PC-9 (cell line): ENCODE results near the gene TTC7B.

Source experiments
- CTCF ChIP-seq: fragments of 200-600 bp; sonication (generic); conservative IDR thresholded peaks from 2 replicates; pipeline ENCODE4 v1.6.1; 2017; ENCODE audit warnings: mixed run types, antibody characterized with exemption, mild to moderate bottlenecking, moderate library complexity
- EZH2 ChIP-seq: fragments of 200-600 bp; sonication (generic); IDR thresholded peaks from 2 replicates; pipeline ENCODE4 v1.8.0; 2017; ENCODE audit warnings: antibody characterized with exemption, low read depth

- TF ChIP-seq CTCF (no peak), EZH2 (no peak)
These were observed 117.2 kb downstream of the TTC7B start for GRCh38 chr14:90699016-90699415.
